Trophoblast cell (in vitro differentiated cells and primary cell): ENCODE data around the gene FANCD2OS.
"Not testable (repeated sequence)": the region's sequence is repeated elsewhere in the genome, so short reads cannot be mapped to it uniquely, and the experiment has no call there.

Source experiments
- DNase-seq, 2 donors: peaks; one replicate each; pipeline ENCODE4 v3.0.0-alpha.2; 2016
- H2AFZ ChIP-seq: 2 replicates; pipeline ENCODE4 v1.6.1; 2013; ENCODE audit warnings: low read length, moderate library complexity, mild to moderate bottlenecking; ENCODE audit not compliant: insufficient read depth, poor library complexity
- H2AK5ac ChIP-seq: 2 replicates; pipeline ENCODE4 v1.6.1; 2013; ENCODE audit warnings: mild to moderate bottlenecking, low read length
- H2BK120ac ChIP-seq: 2 replicates; pipeline ENCODE4 v1.6.1; 2013; ENCODE audit warnings: low read length, mild to moderate bottlenecking, moderate library complexity; ENCODE audit not compliant: insufficient read depth, poor library complexity
- H2BK12ac ChIP-seq: 2 replicates; pipeline ENCODE4 v1.6.1; 2013; ENCODE audit warnings: mild to moderate bottlenecking, low read length, moderate library complexity
- H2BK5ac ChIP-seq: 2 replicates; pipeline ENCODE4 v1.6.1; 2013; ENCODE audit warnings: low read length, low read depth, moderate library complexity, mild to moderate bottlenecking; ENCODE audit not compliant: poor library complexity
- H3K14ac ChIP-seq: 2 replicates; pipeline ENCODE4 v1.6.1; 2013; ENCODE audit warnings: mild to moderate bottlenecking, low read length
- H3K18ac ChIP-seq: 2 replicates; pipeline ENCODE4 v1.6.1; 2013; ENCODE audit warnings: mild to moderate bottlenecking, low read length
- H3K23ac ChIP-seq: 2 replicates; pipeline ENCODE4 v1.6.1; 2013; ENCODE audit warnings: low read length
- H3K27ac ChIP-seq: 2 replicates; pipeline ENCODE4 v1.5.1; 2013; ENCODE audit warnings: low read depth, mild to moderate bottlenecking, inconsistent platforms, low read length, moderate library complexity
- H3K27me3 ChIP-seq: 2 replicates; pipeline ENCODE4 v1.6.1; 2013; ENCODE audit warnings: inconsistent platforms, mild to moderate bottlenecking, low read length, moderate library complexity; ENCODE audit not compliant: insufficient read depth
- H3K36me3 ChIP-seq, 2 experiments: 1 replicate in 1 of 2; 2 replicates in 1 of 2; pipeline ENCODE4 v1.6.1; 2013; ENCODE audit warnings: low read length in 2 of 2, mild to moderate bottlenecking in 2 of 2, moderate library complexity in 1 of 2; ENCODE audit not compliant: insufficient read depth in 2 of 2, control insufficient read depth in 1 of 2
- H3K4ac ChIP-seq: 2 replicates; pipeline ENCODE4 v1.6.1; 2013; ENCODE audit warnings: low read depth, mild to moderate bottlenecking, low read length, moderate library complexity
- H3K4me1 ChIP-seq, 2 experiments: 1 replicate in 1 of 2; 2 replicates in 1 of 2; pipeline ENCODE4 v1.6.1; 2013; ENCODE audit warnings: low read length in 2 of 2, mild to moderate bottlenecking in 2 of 2, moderate library complexity in 1 of 2; ENCODE audit not compliant: insufficient read depth in 2 of 2, control insufficient read depth in 1 of 2
- H3K4me2 ChIP-seq: 2 replicates; pipeline ENCODE4 v1.6.1; 2013; ENCODE audit warnings: inconsistent platforms, mild to moderate bottlenecking, low read length, moderate library complexity
- H3K4me3 ChIP-seq: 2 replicates; pipeline ENCODE4 v1.5.1; 2013; ENCODE audit warnings: mild to moderate bottlenecking, low read depth, low read length, inconsistent platforms
- H3K79me1 ChIP-seq: one replicate; pipeline ENCODE4 v1.6.1; 2013; ENCODE audit warnings: low read length
- H3K79me2 ChIP-seq: 2 replicates; pipeline ENCODE4 v1.6.1; 2013; ENCODE audit warnings: low read length, mild to moderate bottlenecking; ENCODE audit not compliant: control insufficient read depth, insufficient read depth, poor library complexity
- H3K9ac ChIP-seq: 2 replicates; pipeline ENCODE4 v1.6.1; 2013; ENCODE audit warnings: mild to moderate bottlenecking, low read length
- H3K9me3 ChIP-seq: 2 replicates; pipeline ENCODE4 v1.6.1; 2013; ENCODE audit warnings: low read depth, mild to moderate bottlenecking, control low read depth, inconsistent platforms, low read length; ENCODE audit not compliant: insufficient read depth
- H4K12ac ChIP-seq: 2 replicates; pipeline ENCODE4 v1.6.1; 2013; ENCODE audit warnings: low read depth, mild to moderate bottlenecking, low read length, moderate library complexity
- H4K8ac ChIP-seq: 2 replicates; pipeline ENCODE4 v1.6.1; 2013; ENCODE audit warnings: low read depth, mild to moderate bottlenecking, low read length, moderate library complexity
- H4K91ac ChIP-seq: one replicate; pipeline ENCODE4 v1.6.1; 2013; ENCODE audit warnings: low read depth, mild to moderate bottlenecking, low read length, moderate library complexity
- WGBS: extraction: QIAGEN DNeasy Blood & Tissue Kit; methylation state at CpG from one replicate; pipeline ENCODE4 v1.1.7; 2013; ENCODE audit warnings: missing lambda C conversion rate; ENCODE audit not compliant: insufficient read length, insufficient coverage; ENCODE audit errors: extremely low coverage; 5-methylcytosine and 5-hydroxymethylcytosine counted together

FANCD2OS gene

DNA sequence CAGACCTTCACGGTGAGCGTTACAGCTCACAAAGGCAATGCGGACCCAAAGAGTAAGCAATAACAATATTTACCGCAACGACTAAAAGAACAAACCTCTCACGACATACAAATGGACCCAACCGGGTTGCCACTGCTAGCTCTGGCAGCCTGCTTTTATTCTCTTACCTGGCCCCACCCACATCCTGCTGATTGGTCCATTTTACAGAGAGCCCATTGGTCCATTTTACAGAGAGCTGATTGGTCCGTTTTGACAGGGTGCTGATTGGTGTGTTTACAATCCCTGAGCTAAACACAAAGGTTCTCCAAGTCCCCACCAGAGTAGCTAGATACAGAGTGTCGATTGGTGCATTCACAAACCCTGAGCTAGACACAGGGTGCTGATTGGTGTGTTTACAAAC, 27.8 kb upstream of the FANCD2OS start:
- H4K91ac ChIP-seq, H3K27me3 ChIP-seq, H3K9ac ChIP-seq, H2BK5ac ChIP-seq, H2BK120ac ChIP-seq, H3K9me3 ChIP-seq, H3K4me2 ChIP-seq, H3K18ac ChIP-seq, H4K8ac ChIP-seq, H3K79me1 ChIP-seq, H3K36me3 ChIP-seq, H3K4me1 ChIP-seq, H3K23ac ChIP-seq, H3K79me2 ChIP-seq, H2BK12ac ChIP-seq, H3K27ac ChIP-seq, H2AK5ac ChIP-seq, DNase-seq, H2AFZ ChIP-seq, H3K4ac ChIP-seq, H4K12ac ChIP-seq, H3K4me3 ChIP-seq, H3K14ac ChIP-seq: not testable (repeated sequence)
- WGBS, result no CpG with 5 or more reads among the region's 9 CpGs

- no peak overlapping the region for H3K18ac ChIP-seq
- H3K79me1 ChIP-seq, result no peaks in the 10 kb centered on the region
- DNase-seq, result no peak
- H2BK12ac ChIP-seq, result no peak overlapping the region
- no peak overlapping the region for H3K14ac ChIP-seq
- no peak overlapping the region for H2BK5ac ChIP-seq
- WGBS, result no CpG with 5 or more reads among the region's 4 CpGs
- H4K12ac ChIP-seq, result no peak overlapping the region
- no peak overlapping the region for H2AFZ ChIP-seq
- H3K23ac ChIP-seq, result no peak overlapping the region
- H3K4ac ChIP-seq, result no peak overlapping the region
- no peak overlapping the region for H4K91ac ChIP-seq
- no peaks in the 10 kb centered on the region for H3K4me1 ChIP-seq
- no peaks in the 10 kb centered on the region for H3K79me2 ChIP-seq
- no peak overlapping the region for H3K4me2 ChIP-seq
- H3K9ac ChIP-seq, result no peak overlapping the region
- peaks cover 20 to 25% of the 10 kb centered on the region in 2 experiments for H3K36me3 ChIP-seq
- H3K27ac ChIP-seq, result no peak overlapping the region
- H2AK5ac ChIP-seq, result no peak overlapping the region
- H3K4me3 ChIP-seq, result no peak overlapping the region
- no peaks in the 10 kb centered on the region for H3K27me3 ChIP-seq
- H2BK120ac ChIP-seq, result no peak overlapping the region
- H4K8ac ChIP-seq, result no peak overlapping the region
- H3K9me3 ChIP-seq, result no peaks in the 10 kb centered on the region
Observed at GRCh38 chr3:10122724-10123123, 14.7 kb upstream of the FANCD2OS start.

- H4K12ac ChIP-seq, result no peak overlapping the region
- no peak overlapping the region for H3K18ac ChIP-seq
- no peaks in the 10 kb centered on the region for H3K27me3 ChIP-seq
Observed at GRCh38 chr3:10121064-10121463, 13.0 kb upstream of the FANCD2OS start.

DNA sequence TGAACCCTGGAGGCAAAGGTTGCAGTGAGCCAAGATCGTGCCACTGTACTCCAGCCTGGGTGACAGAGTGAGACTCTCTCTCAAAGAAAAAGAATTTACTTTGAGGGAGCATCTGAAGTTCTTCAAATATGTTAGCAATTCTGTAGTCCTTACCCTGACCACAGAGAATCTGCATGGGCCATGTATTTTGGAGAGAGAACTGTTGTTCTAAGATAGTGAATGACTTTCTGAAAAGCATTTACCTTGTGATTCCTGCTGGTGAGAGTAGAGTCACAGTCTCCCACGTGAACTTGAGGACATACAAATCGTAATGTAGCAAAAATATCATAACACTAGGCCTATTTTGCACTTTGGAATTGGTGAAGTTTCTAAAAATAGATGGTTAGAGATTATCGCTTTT, 11.3 kb upstream of the FANCD2OS start:
- Histone ChIP-seq H3K4me1 (peaks cover 0 to 6% of the 10 kb centered on the region in 2 experiments), H3K36me3 (peaks cover 5 to 6% of the 10 kb centered on the region in 2 experiments), H3K79me1 (peaks cover 5% of the 10 kb centered on the region), H3K79me2 (peaks cover 8% of the 10 kb centered on the region), H2BK12ac (no peak overlapping the region), H2AK5ac (no peak overlapping the region), H3K9me3 (no peaks in the 10 kb centered on the region), H3K9ac (no peak overlapping the region), H2AFZ (no peak overlapping the region), H3K4me2 (no peak overlapping the region), H4K91ac (no peak overlapping the region), H4K8ac (no peak overlapping the region), H3K18ac (no peak overlapping the region), H2BK5ac (no peak overlapping the region), H3K23ac (no peak overlapping the region), H4K12ac (no peak overlapping the region), H3K14ac (no peak overlapping the region), H3K27ac (no peak overlapping the region), H3K4me3 (no peak overlapping the region), H3K4ac (no peak overlapping the region), H3K27me3 (no peaks in the 10 kb centered on the region), H2BK120ac (no peak overlapping the region)
- peak; percentile 42 to 81 for DNase-seq
- WGBS, result no CpG with 5 or more reads among the region's 4 CpGs

More at GRCh38 chr3:10121064-10121463, 13.0 kb upstream of the FANCD2OS start:
- Histone ChIP-seq H2AK5ac (no peak overlapping the region), H3K14ac (no peak overlapping the region), H3K9me3 (no peaks in the 10 kb centered on the region), H4K91ac (no peak overlapping the region), H3K9ac (no peak overlapping the region), H2BK120ac (no peak overlapping the region), H3K4me1 (peaks cover 0 to 6% of the 10 kb centered on the region in 2 experiments), H3K4me2 (no peak overlapping the region), H3K79me2 (peaks cover 1% of the 10 kb centered on the region), H3K4me3 (no peak overlapping the region), H2BK12ac (no peak overlapping the region), H3K36me3 (peaks cover 11 to 15% of the 10 kb centered on the region in 2 experiments), H3K79me1 (no peaks in the 10 kb centered on the region), H2AFZ (no peak overlapping the region), H3K27ac (no peak overlapping the region), H3K4ac (no peak overlapping the region), H3K23ac (no peak overlapping the region), H4K8ac (no peak overlapping the region), H2BK5ac (no peak overlapping the region)
- no peak for DNase-seq
- WGBS, result no CpG with 5 or more reads among the region's 2 CpGs
